GM12865 (cell line): Measurements from ENCODE around the gene NPIPA8.
"Not testable (repeated sequence)": the region's sequence is repeated elsewhere in the genome, so short reads cannot be mapped to it uniquely, and the experiment has no call there.

ENCODE experiments used
- DNase-seq: peaks from one replicate; pipeline ENCODE4 v3.0.0; 2010; ENCODE audit warnings: low read depth
- H3K4me3 ChIP-seq: 2 replicates; pipeline ENCODE4 v1.5.1; 2011; ENCODE audit warnings: mild to moderate bottlenecking, low read depth, low read length, control low read depth

NPIPA8 gene

GRCh38 chr16:18290959-18291358 lies 45.6 kb downstream of the NPIPA8 start:
- H3K4me3 ChIP-seq, DNase-seq: not testable (repeated sequence)

- not testable (repeated sequence) for H3K4me3 ChIP-seq, DNase-seq
These were observed 50.2 kb downstream of the NPIPA8 start for GRCh38 chr16:18286342-18286741.

GRCh38 chr16:18280319-18280718 lies 56.2 kb downstream of the NPIPA8 start:
- not testable (repeated sequence) for H3K4me3 ChIP-seq, DNase-seq

DNA sequence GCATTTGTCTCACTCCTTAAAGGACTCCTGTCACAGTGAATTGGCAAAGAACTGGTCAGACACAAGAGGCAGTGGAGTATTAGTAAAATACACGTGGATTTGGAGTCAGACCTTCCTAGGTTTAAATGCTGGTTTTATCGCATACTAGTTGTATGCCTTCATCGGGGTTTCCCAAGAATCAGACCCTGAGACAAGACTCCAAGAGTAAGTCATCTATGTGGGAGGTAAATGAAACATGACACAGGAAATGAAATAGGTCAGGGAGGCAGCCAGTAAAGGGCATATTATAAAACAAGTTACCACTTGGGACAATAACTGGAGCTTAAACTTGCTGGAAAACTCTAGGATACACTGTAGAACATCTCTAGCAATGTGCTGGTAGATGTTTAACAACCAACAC lies 59.8 kb downstream of the NPIPA8 start:
- H3K4me3 ChIP-seq, DNase-seq: not testable (repeated sequence)

GRCh38 chr16:18270171-18270570 lies 66.4 kb downstream of the NPIPA8 start:
- not testable (repeated sequence) for DNase-seq, H3K4me3 ChIP-seq
